PC-9 (cell line): Measurements from ENCODE around the gene APOBR. TPM values are rescaled to one million over a fixed set of nuclear protein-coding genes. Genes with fewer than 3 reads are reported as not detected.
"Not testable (repeated sequence)": the region's sequence is repeated elsewhere in the genome, so short reads cannot be mapped to it uniquely, and the experiment has no call there.

Experiments
- BruUV-seq: library from RNA; stranded (reverse); fragments of 400-500 nt; replicated peaks from 2 replicates; lab custom pipeline; 2021; lab: Mats Ljungman, UMichigan
- CTCF ChIA-PET: fragments of 300-600 bp; sonication (Branson Sonifier 250); formaldehyde crosslinking; loops from one replicate; lab custom pipeline; 2022; ENCODE audit warnings: antibody characterized with exemption; lab: Charles Lee
- POLR2A ChIA-PET: fragments of 300-600 bp; sonication (Branson Sonifier 250); formaldehyde crosslinking; loops from one replicate; lab custom pipeline; 2022; ENCODE audit warnings: antibody characterized with exemption; ENCODE audit not compliant: unreplicated experiment; lab: Charles Lee
- DNase-seq, 2 experiments: peaks; one replicate each; pipeline versions ENCODE4 v3.0.0 to v3.0.0-alpha.2; 2015 to 2022; ENCODE audit warnings: mixed read lengths in 1 of 2
- H2AFZ ChIP-seq: fragments of 200-600 bp; sonication (generic); 2 replicates; pipeline ENCODE4 v1.8.1; 2017; ENCODE audit warnings: antibody characterized with exemption
- H3F3A ChIP-seq: fragments of 200-600 bp; sonication (generic); 2 replicates; pipeline ENCODE4 v1.8.1; 2017; ENCODE audit warnings: antibody characterized with exemption, mild to moderate bottlenecking, low read depth; ENCODE audit not compliant: insufficient read depth
- H3K27ac ChIP-seq: fragments of 200-600 bp; sonication (generic); 2 replicates; pipeline ENCODE4 v1.6.1; 2016; ENCODE audit warnings: mixed run types
- H3K27me3 ChIP-seq: fragments of 200-600 bp; sonication (generic); 2 replicates; pipeline ENCODE4 v1.6.1; 2016; ENCODE audit warnings: low read depth, mixed run types; ENCODE audit not compliant: insufficient read depth
- H3K36me3 ChIP-seq: fragments of 200-600 bp; sonication (generic); 2 replicates; pipeline ENCODE4 v1.6.1; 2016; ENCODE audit warnings: low read depth, mixed run types
- H3K4me1 ChIP-seq: fragments of 200-600 bp; sonication (generic); replicated peaks from 2 replicates; pipeline ENCODE4 v1.6.1; 2016; ENCODE audit warnings: mixed run types; ENCODE audit not compliant: insufficient read depth
- H3K4me2 ChIP-seq: fragments of 200-600 bp; sonication (generic); 2 replicates; pipeline ENCODE4 v1.6.1; 2017; ENCODE audit warnings: mixed run types
- H3K4me3 ChIP-seq: fragments of 200-600 bp; sonication (generic); 2 replicates; pipeline ENCODE4 v1.6.1; 2016; ENCODE audit warnings: mixed run types
- H3K79me2 ChIP-seq: fragments of 200-600 bp; sonication (generic); 2 replicates; pipeline ENCODE4 v1.6.1; 2017; ENCODE audit warnings: low read depth, mixed run types
- H3K9me2 ChIP-seq: fragments of 200-600 bp; sonication (generic); 2 replicates; pipeline ENCODE4 v1.8.1; 2017; ENCODE audit warnings: mild to moderate bottlenecking; ENCODE audit not compliant: insufficient read depth
- H3K9me3 ChIP-seq: fragments of 200-600 bp; sonication (generic); 2 replicates; pipeline ENCODE4 v1.8.1; 2016; ENCODE audit warnings: low read depth; ENCODE audit not compliant: insufficient read depth
- H4K20me1 ChIP-seq: fragments of 200-600 bp; sonication (generic); 2 replicates; pipeline ENCODE4 v1.8.1; 2017; ENCODE audit not compliant: insufficient read depth
- EZH2 ChIP-seq: fragments of 200-600 bp; sonication (generic); IDR thresholded peaks from 2 replicates; pipeline ENCODE4 v1.8.0; 2017; ENCODE audit warnings: antibody characterized with exemption, low read depth
- intact Hi-C: fragments of 100-400 bp; cut with micrococcal nuclease; formaldehyde crosslinking; loops from one replicate; pipeline ENCODE4 v1.10.0; 2022; ENCODE audit not compliant: unreplicated experiment
- total RNA-seq: library from RNA; stranded (reverse); gene quantifications from 2 replicates; pipeline ENCODE4 v1.2.3, GENCODE V29; 2021
- TF ChIP-seq, protein P1 (sequence below): fragments of 200-600 bp; sonication (generic); conservative IDR thresholded peaks from 2 replicates; pipeline ENCODE4 v1.6.1; 2017; ENCODE audit warnings: mixed run types, antibody characterized with exemption, mild to moderate bottlenecking, moderate library complexity

Gene APOBR
- total RNA-seq, 1 experiment from 2014 or later = 2.4 TPM

DNA sequence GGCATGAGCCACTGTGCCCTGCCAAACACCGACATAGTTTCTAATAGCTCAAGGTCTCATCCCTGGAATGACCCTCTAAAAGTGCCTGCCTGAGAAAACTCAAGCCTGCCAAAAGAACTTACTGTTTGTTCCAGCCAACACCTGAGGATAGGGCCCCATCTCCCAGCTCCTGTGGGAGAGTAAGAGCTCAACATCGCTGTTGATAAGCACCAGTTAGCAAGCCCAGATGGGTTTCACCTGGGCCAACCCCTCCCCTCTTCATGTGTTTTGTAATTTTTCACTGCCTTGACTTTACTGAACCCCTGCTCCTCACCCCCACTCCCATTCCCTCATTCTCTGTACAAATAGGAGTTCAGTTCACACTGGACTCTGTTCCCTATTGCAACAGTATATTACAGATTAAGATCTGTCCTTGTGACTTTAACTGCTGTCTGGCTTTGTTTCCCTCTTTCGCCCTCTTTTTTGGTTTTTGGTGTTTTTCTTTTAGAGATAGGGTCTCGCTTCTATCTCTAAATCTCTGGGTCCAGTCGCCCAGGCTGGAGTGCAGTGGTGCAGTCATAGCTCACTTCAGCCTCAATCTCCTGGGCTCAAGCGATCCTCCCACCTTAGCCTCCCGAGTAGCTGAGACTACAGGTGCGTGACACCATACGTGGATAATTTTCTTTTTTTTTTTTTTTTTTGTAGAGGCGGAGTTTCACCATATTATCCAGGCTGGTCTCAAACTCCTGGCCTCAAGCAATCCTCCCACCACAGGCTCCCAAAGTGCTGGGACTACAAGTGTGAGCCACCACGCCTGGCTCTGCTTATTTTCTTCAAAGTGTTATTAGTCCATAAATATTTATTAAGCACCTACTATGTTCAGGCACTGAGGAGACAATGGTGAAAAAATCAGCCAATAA, 32.0 kb downstream of the APOBR start:
- no peaks in the 10 kb centered on the region for H4K20me1 ChIP-seq
- ChIA-PET CTCF (interaction anchor here (1.0 kb wide), 1 partner anchor 10 kb away, joined by 5 read pairs; no protein-coding TSS in a partner anchor), POLR2A (no interaction called here)
- no peaks in the 10 kb centered on the region for H3K79me2 ChIP-seq
- peak overlapping the region; percentile 3; the same call in 1 of the 2 replicates for H3K4me2 ChIP-seq
- H3K36me3 ChIP-seq = no peaks in the 10 kb centered on the region
- H3K9me3 ChIP-seq = no peaks in the 10 kb centered on the region
- peaks cover 32% of the 10 kb centered on the region; the same call in 1 of the 2 replicates for H3F3A ChIP-seq
- intact Hi-C loops = loop anchor here (2.0 to 5.0 kb wide), 2 partner anchors 22 to 34 kb away; partner anchors contain the start of genes APOBR and CLN3
- H3K27me3 ChIP-seq = no peaks in the 10 kb centered on the region
- peak overlapping the region; percentile 60 for H3K27ac ChIP-seq
- no TSS peak for BruUV-seq
- no peak overlapping the region for H2AFZ ChIP-seq
- H3K4me1 ChIP-seq = peaks cover 50% of the 10 kb centered on the region
- no peak overlapping the region for H3K4me3 ChIP-seq
- no peaks in the 10 kb centered on the region for H3K9me2 ChIP-seq
- no peak for TF ChIP-seq EZH2
- TF ChIP-seq, protein P1, sequence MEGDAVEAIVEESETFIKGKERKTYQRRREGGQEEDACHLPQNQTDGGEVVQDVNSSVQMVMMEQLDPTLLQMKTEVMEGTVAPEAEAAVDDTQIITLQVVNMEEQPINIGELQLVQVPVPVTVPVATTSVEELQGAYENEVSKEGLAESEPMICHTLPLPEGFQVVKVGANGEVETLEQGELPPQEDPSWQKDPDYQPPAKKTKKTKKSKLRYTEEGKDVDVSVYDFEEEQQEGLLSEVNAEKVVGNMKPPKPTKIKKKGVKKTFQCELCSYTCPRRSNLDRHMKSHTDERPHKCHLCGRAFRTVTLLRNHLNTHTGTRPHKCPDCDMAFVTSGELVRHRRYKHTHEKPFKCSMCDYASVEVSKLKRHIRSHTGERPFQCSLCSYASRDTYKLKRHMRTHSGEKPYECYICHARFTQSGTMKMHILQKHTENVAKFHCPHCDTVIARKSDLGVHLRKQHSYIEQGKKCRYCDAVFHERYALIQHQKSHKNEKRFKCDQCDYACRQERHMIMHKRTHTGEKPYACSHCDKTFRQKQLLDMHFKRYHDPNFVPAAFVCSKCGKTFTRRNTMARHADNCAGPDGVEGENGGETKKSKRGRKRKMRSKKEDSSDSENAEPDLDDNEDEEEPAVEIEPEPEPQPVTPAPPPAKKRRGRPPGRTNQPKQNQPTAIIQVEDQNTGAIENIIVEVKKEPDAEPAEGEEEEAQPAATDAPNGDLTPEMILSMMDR = no peak
- DNase-seq = no peak

DNA sequence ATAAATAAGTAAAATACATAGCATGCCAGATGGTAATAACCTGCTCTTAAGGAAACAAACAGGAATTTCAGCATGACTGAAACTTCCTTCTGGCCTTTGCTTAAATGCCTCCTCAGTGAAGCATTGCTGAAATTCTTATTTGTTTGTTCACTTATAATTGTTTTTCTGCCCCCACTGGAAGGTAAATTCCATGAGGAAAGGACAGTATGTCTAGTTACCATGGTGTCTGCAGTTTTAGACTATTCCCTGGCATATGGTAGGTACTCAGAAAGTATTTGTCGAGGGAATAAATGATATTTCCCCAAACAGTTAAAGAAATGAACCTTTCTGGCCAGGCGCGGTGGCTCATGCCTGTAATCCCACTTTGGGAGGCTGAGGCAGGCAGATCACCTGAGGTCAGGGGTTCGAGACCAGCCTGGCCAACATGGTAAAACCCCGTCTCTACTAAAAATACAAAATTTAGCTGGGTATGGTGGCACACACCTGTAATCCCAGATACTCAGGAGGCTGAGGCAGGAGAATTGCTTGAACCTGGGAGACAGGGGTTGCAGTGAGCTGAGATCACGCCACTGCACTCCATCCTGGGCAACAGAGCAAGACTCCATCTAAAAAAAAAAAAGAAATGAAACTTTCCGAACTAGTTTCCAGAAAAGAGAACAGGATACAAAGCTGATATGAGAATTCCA, 32.8 kb downstream of the APOBR start:
- POLR2A ChIA-PET, H3K27me3 ChIP-seq, H4K20me1 ChIP-seq, H2AFZ ChIP-seq, BruUV-seq, H3K9me2 ChIP-seq, H3K4me3 ChIP-seq, H3K79me2 ChIP-seq, H3K36me3 ChIP-seq, H3K9me3 ChIP-seq, CTCF ChIA-PET: not testable (repeated sequence)
- H3K27ac ChIP-seq = peak overlapping the region; percentile 60
- DNase-seq = peak in 1 of 2 experiments; percentile 98
- peaks cover 39% of the 10 kb centered on the region; the same call in 1 of the 2 replicates for H3F3A ChIP-seq
- intact Hi-C loops = loop anchor here (2.0 to 5.0 kb wide), 2 partner anchors 22 to 35 kb away; partner anchors contain the start of genes APOBR and CLN3
- peak overlapping the region; percentile 35 for H3K4me2 ChIP-seq
- peaks cover 53% of the 10 kb centered on the region for H3K4me1 ChIP-seq

DNA sequence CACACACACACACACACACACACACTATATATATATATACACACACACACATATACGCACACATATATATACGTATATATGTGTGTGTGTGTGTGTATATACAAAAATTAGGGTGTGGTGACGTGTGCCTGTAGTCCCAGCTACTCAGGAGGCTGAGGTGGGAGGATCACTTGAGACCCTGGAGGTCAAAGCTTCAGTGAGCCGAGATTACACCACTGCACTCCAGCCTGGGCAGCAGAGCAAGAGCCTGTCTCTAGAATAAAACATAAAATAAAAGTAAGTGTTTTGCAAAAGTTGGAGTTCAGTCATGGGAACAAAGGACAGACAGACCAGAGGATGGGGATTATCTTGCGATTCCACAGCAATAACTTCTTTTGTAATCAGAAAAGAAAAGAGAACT, 33.5 kb downstream of the APOBR start:
- Histone ChIP-seq H3F3A (peaks cover 40% of the 10 kb centered on the region; the same call in 1 of the 2 replicates), H4K20me1 (no peaks in the 10 kb centered on the region), H3K9me2 (no peaks in the 10 kb centered on the region), H3K27me3 (no peaks in the 10 kb centered on the region), H3K27ac (peak overlapping the region; percentile 42), H3K4me3 (no peak overlapping the region), H3K4me1 (peaks cover 58% of the 10 kb centered on the region), H3K36me3 (no peaks in the 10 kb centered on the region), H3K79me2 (no peaks in the 10 kb centered on the region), H3K4me2 (peak overlapping the region; percentile 11; the same call in 1 of the 2 replicates), H3K9me3 (no peaks in the 10 kb centered on the region), H2AFZ (no peak overlapping the region)
- CTCF ChIA-PET = no interaction called here
- DNase-seq = no peak
- TF ChIP-seq EZH2 = no peak
- TF ChIP-seq, protein P1 = no peak
- POLR2A ChIA-PET = no interaction called here
- intact Hi-C loops = loop anchor here (2.0 to 5.0 kb wide), 2 partner anchors 23 to 36 kb away; partner anchors contain the start of genes APOBR and CLN3
- no TSS peak for BruUV-seq
